GM21381 (cell line): ENCODE data around the gene ARHGAP40.

ENCODE experiments used
- ATAC-seq: cut with Tn5 transposase; IDR thresholded peaks from one replicate; pipeline ENCODE4 v1.9.1; 2021; ENCODE audit warnings: mild to moderate bottlenecking, moderate library complexity; ENCODE audit not compliant: unreplicated experiment

Gene ARHGAP40

DNA sequence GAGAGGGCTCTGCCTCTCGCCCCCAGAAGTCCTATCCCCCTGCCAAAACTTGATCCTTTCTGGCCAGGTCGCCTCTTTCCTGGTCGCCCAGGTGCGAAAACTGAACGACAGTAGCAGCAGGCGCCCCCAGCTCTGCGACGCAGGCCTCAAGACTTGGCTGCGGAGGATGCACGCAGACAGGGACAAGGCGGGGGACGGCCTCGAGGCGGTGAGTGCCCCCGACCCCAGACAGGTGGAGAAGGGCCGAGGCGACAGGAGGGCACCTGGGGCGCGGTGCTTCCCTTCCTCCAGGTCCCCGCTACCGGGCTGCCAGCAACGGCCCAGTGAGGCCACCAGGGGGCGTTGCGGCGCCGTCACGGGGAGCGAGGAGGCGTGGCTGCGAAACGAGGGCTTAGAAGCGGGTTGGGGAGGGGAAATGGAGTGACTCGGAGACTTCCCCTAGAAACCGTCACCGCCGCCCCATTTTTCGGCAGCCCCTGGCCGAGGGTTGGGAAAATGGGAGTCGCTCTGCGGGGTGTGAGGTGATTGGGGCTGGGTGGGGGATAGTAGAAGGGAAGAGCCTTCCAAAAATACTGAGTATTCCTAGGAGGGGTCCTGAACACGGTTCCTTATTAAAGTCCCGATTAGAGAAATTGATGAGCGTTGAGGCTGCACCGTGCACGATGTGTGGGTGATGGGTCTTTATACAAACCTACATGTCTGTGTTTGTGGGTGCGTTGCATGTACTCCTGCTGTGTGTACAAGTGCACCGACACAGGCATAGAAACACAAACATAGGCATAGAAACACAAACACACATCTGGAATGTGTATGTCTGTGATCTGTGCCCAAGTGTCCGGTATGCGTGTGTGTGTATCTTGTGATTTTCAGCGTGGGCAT lies 44.6 kb downstream of the ARHGAP40 start:
- peak; percentile 84 for ATAC-seq

DNA sequence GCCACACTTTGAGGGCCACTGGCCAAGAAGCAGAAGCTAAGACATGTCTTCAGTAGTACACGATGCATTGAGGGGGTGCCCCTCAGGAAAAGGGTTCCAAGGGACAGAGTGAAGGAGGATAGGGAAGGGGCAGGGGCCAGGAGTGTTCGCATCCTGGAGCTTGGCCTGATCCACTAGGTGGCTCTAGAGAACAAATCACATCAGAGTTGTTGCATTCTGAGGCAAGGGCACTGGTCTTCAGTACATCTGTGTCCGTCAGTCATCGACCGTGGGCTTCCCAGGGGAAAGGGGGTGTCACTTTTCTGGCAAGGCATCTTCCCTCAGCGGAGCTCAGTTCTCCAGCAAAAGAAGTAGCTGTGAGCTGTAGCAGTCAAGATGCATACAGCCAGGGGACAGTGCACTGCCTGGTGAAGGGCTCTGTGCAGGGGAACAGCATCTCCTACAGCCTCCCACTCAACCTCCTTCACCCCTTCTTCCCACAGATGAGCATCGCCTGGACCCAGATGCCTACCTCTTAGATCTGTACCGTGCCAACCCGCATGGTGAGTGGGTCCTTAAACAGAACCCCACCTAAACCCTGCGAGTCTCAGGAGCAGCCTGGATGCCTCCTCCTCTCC lies 47.8 kb downstream of the ARHGAP40 start:
- no peak for ATAC-seq

DNA sequence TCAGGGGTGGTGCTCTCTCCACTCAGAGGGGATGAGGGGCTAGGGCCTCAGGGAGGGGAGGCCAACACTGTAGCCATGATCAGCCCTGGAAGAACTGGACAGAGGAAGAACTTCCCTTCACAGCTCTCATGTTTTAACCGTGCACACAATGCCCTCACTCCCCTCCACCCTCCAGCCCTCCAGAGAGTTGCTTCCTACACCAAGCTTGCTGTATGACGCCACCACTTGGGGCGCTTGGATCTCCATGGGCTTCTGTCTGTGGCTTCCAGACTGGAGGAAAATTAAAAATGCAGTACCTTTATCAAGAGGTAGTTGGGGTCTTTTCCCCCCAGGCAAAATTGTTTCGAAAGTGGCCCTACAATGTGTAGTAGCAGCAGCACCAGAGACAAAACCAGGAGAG lies 48.4 kb downstream of the ARHGAP40 start:
- ATAC-seq: no peak

DNA sequence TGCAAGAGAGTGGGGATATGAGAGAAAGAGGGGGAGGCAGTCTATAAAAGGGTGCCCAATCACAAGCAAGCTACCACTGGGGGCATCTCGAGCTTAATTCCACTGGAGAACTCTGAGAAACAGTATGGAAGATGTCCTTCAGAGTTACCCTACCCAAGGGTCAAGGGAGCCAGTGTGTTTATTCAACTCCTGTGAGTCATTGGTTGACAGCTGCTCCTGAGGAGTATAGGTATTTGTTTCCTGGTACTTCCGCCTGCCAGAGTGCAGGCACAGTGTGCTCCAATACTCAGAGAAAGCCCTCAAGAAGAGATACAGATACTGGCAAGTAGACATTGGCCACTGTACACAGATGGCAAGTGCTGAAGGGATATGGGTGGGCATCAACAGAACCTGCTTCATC lies 49.5 kb downstream of the ARHGAP40 start:
- no peak for ATAC-seq

DNA sequence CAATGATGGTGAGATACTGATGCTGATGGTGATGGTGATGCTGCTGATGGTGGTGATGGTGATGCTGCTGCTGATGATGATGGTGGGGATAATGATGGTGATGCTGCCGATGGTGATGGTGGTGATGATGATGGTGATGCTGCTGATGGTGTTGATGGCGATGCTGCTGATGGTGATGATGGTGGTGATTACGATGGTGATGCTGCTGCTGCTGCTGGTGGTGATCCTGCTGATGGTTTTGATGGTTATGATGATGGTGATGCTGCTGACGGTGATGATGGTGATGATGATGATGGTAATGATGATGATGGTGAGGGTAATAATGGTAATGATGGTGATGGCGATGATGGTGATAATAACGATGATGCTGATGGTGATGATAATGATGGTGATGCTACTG lies 50.0 kb downstream of the ARHGAP40 start:
- no peak for ATAC-seq

DNA sequence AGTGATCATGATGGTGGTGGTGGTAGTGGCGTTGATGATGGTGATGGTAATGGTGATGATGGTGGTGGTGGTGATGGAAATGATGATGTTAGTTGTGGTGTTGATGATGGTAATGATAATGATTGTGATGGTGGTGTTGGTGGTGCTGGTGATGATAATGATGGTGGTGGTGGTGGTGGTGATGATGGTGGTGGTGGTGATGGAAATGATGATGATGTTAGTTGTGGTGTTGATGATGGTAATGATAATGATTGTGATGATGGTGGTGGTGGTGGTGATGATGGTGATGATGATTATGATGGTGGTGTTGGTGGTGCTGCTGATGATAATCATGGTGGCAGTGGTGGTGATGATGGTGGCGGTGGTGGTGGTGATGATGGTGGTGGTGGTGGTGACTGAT lies 51.4 kb downstream of the ARHGAP40 start:
- ATAC-seq: no peak

DNA sequence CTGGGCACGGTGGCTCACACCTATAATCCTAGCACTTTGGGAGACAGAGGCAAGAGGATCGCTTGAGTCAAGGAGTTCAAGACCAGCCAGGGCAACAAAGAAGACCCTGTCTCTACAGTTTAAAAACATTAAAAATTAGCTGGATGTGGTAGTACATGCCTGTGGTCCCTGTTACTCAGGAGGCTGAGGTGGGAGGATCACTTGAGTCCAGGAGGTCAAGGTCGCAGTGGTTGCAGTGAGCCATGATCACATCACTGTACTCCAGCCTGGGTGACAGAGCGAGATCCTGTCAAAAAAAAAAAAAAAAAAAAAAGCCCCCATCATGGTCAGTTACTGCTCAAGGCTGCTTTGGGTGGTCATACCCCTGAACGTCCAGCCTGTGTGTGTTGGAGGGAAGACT lies 55.8 kb downstream of the ARHGAP40 start:
- no peak for ATAC-seq

DNA sequence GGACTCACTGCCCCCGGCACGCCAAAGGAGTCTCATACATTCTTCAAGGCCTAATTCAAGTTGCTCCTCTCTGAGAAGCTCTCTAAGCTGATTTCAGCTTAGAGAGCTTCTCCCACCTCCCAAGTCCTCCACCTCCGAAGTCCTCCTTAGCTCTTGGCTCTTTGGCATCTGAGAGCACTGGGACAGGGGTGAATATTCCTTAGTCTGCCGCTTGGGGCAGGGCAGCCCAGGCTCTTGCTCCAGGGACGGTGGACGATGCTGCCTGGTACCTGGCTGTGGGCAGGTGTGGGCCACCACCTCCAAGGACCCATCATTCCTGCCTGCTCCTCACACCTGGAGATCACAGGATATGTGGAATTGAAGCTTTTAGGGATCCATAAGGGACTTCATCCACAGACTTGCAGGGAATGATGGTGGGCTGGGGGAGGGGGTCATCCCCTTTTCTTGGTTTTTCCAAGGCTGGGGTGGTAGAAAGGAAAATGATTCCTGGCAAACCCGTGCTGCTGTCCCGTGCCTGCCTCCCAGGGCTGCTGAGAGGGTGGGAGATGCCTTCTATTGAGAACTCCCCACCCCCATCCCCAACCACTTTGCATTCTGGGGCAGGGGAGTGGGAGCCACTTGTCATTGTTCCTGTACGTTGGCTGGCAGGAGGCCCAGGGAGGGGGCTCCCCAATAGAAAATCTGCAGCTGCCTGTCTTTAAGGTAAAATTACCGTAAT lies 57.4 kb downstream of the ARHGAP40 start:
- ATAC-seq: no peak

DNA sequence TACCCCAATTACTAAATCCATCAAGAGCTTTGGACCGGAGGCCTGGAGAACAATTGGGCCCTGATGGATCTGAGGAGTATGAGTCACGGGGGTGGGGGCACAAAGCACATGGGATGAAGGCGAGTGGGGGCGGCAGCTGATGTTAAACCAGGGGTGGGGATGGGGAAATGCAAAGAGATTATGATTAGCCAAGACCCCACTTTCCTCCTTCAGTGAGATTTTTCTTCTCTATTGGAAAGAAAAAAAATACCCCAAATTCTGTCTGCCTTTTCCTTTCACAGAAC lies 57.9 kb downstream of the ARHGAP40 start:
- no peak for ATAC-seq

DNA sequence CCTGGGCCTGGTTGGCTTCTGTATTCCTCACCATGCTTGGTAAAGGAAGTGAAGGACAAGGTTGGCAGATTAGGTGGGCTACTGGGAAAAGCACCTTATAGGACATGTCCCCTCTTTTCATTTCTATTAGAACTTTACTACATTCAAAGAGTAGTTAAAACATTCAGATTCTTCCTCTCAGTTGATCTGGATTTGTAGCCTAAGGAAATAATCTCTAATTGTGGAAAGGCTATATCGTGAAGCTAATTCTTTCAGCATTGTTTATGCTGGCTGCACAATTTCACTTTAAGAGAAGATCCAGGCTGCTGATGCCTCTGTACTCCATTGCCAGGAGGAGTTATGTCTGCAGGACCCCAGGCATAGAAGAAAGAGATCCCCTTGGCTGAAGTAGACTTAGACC lies 58.8 kb downstream of the ARHGAP40 start:
- ATAC-seq: no peak

DNA sequence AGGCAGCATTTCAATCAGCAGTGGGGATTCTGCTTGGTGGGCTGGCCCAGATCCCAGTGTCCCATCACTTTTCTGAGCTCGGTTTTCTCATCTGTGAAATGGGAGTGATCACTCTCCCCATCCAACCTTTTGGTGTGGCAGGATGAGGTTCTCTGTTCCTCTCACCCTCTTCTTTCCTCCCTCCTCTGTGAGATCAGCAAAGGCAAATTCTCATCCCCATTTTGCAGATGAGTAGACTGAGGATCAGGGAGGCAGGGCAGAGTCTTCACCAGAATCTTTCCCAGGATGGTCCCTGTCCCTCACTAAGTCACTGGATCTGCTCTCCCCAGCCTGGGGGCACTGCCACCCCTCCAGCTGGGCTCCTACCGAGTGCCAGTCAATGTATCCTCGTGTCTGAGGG lies 62.1 kb downstream of the ARHGAP40 start:
- ATAC-seq: no peak

DNA sequence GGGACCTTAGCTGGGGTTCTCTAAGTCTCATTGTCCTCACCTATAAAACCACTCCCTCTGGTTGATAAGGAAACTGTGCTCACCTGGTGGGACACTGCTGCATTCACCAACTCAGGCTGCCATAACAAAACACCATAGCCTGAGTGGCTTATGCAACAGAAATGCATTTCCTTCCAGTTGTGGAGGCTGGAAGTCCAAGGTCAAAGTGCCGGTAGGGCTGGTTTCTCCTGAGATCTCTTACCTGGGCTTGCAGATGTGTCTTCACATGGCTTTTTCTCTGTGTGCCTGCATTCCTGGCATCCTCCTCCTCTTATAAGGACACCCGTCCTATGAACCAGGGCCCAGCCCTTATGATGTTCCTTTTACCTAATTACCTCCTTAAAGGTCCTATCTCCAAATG lies 62.7 kb downstream of the ARHGAP40 start:
- no peak for ATAC-seq

DNA sequence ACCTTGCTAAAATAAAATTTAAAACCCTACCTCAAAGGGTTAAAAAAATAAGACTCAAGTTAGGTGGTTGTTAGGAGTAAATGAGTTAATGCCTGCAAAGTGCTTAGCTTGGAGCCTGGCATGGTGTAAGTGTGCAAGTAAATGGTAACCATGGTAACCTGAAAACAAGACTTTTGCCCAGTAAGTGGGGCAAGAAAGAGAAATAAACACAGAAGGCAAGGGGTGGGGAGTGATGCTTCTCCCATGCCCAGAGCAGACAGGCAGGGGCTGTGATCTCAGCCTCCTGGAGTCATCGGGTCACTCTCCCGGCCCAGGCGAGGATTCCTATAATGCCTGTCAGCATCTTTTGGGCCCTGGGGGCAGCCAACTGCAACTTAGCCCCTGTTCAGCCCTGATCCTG lies 63.5 kb downstream of the ARHGAP40 start:
- ATAC-seq: no peak

DNA sequence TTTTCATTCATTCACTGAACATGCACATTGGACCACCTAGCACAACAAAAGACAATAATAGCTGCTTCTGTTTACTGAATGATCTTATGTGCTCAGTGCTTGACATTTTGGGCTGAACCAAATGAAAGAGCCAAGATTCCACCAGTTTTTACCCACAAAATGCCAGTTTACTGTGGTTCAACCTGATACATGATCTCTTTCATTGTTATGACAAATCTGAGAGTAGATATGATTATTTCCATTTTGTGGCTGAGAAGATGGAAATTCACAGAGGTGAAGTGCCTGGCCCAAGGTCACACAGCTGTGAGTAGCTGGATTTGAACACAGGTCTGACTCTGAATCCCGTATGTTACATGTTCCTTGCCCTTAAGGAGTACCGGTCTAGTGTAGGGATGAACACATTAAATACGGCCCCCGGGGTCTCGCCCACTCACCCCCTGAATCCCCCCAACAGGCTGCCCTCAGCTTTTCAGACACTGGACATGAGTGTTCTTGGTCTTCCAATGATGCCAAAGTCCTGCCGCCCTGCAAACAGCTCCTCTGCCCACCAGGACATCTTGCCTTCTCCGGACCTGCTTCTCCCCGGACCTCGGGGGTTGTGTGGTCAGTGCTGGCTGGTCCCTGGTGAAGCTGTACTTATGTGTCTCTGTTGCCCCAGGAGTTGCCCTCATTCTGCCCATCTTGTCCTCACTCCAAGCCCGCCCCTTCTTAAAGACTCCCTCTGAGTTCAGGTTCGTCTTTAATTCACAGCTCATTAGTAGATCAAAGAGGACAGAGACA lies 64.1 kb downstream of the ARHGAP40 start:
- ATAC-seq: no peak

DNA sequence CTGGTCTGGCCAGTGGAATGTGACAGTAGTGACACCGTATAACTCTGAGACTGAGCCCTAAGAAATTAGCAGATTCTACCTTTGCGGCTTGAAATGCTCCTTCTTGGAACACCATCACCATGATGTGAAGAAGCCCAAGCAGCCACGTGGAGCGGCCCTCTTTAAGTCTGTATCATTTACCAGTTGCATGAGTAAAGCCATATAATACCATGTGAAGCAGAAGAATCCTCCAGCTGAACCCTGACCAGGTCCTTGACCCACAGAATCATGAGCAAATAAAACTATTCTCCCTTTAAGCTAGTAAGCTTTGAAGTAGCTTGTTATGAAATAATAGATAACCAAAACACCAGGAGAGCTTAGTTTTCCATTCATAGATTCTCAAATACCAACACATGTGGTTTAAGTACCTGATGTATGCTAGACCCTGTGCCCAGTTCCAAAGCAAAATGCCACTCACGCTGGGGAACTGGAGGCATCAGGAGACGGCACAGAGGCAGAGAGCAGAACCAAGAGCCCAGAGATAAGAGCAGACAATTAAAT lies 65.9 kb downstream of the ARHGAP40 start:
- no peak for ATAC-seq

DNA sequence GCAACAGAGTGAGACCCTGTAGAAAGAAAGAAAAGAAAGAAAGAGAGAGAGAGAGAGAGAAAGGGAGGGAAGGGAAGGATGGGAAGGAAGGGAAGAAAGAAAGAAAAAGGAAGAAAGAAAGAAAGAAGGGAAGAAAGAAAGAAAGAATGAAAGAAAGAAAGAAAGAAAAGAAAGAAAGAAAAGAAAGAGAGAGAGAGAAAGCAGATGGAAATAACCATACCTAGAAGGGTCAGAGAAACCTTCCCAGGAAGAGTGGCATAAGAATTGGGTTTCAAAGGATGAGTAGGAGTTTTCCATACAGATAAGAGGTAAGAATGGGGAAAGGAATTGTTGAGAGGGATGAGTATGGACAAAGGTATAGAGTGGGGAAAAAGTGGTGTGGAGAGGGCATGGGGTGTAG lies 68.1 kb downstream of the ARHGAP40 start:
- ATAC-seq: no peak

DNA sequence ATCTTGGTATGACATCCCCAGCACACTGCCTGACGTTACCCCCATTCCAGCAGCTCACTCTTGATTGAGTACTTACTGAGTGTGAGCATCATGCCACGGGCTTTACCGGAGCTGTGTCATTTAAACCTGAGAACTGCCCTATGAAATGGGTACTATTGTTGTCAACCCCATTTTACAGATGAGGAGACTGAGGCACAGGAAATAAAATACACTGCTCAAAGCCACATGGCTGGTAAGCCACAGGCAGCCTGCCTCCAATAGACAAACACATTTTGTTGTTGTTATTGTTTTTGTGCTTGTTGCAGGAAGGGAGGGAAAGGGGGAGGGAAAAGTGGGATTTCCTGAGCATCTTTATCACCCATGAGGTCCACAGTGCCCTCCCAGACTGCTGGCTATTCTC lies 69.2 kb downstream of the ARHGAP40 start:
- ATAC-seq: no peak

DNA sequence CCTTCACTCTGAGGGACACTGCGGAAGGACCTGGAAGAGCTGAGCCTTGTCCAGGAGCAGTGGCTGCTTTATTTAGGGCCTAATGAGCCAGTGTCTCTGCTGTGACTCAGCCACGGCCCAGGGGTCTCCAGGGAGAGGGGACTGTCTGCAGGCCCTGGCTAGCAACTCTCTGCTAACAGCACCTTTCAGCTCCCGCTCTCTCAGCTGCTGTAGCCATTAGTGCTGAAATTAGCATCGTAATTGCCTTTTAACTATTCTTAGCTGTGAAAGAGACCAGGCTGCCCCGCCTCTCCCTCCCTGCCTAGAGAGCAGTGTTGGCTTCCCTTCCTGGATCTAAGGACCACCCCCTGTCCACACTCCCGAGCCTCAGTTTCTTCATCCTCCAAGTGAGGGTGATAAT lies 69.6 kb downstream of the ARHGAP40 start:
- no peak for ATAC-seq

DNA sequence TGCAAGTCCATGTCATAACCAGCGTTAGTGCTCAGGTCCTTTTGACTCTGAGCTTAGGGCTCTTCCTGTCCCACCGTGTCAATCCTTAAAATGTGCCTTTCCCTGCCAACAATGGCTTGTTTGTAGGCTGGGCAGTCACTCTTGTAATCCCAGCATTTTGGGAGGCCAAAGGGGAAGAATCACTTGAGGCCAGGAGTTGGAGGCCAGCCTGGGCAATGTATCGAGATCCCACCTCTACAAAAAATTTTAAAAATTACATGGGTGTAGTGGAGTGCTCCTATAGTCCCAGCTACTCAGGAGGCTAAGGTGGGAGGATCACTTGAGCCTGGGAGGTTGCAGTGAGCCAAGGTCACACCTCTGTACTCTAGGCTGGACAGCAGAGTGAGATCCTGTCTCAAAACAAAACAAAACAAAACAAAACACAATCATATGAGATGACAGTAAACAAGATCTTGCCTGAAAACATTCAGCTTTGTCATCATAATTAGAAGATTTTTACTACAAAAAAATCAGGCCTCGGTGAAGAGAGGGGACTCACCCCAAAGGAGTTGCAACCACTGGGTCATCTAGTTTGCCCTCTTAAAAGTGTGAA lies 70.2 kb downstream of the ARHGAP40 start:
- ATAC-seq: no peak

DNA sequence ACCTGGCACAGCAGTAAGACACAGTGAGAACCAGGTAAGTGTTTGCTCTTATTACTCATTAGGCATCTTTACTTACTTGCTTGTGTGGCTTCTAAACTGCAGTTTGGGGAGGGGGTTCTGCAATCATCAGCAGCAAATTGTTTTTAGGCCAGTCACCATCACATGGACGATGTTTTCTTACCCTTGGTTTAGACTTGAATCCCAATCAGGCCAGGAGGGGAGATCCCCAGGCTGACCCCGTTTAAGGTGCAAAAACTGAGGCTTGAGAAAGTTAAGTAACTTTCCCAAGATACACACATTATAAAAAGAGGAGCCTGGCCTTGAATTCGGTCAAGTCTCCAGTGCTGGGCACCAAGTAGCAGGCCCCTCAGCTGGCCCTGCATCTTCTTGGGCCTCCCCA lies 70.9 kb downstream of the ARHGAP40 start:
- ATAC-seq: no peak

DNA sequence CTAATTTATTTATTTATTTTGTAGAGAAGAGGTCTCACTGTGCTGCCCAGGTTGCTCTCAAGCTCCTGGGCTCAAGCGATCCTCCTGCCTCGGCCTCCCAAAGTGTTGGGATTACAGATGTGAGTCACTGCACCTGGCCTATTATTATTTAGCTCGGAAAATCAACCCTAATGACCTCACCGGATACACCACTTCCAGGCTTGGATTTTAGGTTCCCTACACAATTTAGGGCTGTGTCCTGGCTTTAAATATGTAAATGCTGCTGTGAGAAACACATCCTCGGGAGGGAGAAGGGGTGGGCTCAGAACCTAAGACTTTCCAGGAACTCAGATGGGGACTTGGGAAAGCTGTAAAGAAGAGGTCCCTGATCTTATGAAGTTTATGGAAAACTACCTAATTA lies 71.7 kb downstream of the ARHGAP40 start:
- ATAC-seq: no peak
